22Rv1 (cell line): ENCODE results near the gene FBN1.

Source experiments
- H3K27ac ChIP-seq: fragments of 450-650 bp; 2 replicates; pipeline ENCODE4 v1.5.1; 2017
- CTCF ChIP-seq: fragments of 450-650 bp; IDR thresholded peaks from 2 replicates; pipeline ENCODE4 v1.5.1; 2017; ENCODE audit warnings: mild to moderate bottlenecking
- ZFX ChIP-seq: fragments of 450-650 bp; IDR thresholded peaks from 2 replicates; pipeline ENCODE4 v1.6.1; 2017; ENCODE audit warnings: antibody characterized with exemption, borderline replicate concordance

FBN1 gene

GRCh38 chr15:48501208-48501607 is 144.3 kb downstream of the FBN1 start:
- TF ChIP-seq CTCF (no peak), ZFX (no peak)
- no peak overlapping the region for H3K27ac ChIP-seq

GRCh38 chr15:48500595-48500994 is 144.9 kb downstream of the FBN1 start:
- TF ChIP-seq CTCF, result no peak

GRCh38 chr15:48499978-48500377 is 145.5 kb downstream of the FBN1 start:
- H3K27ac ChIP-seq, result no peak overlapping the region
- no peak for TF ChIP-seq CTCF
- TF ChIP-seq ZFX, result no peak

More at GRCh38 chr15:48500595-48500994, 144.9 kb downstream of the FBN1 start:
- H3K27ac ChIP-seq, result no peak overlapping the region

- TF ChIP-seq ZFX (no peak), CTCF (no peak)
- no peak overlapping the region for H3K27ac ChIP-seq
These were observed 146.7 kb downstream of the FBN1 start for GRCh38 chr15:48498828-48499227.

GRCh38 chr15:48494631-48495030 is 150.9 kb downstream of the FBN1 start:
- no peak overlapping the region for H3K27ac ChIP-seq
- TF ChIP-seq ZFX (no peak), CTCF (no peak)

- no peak for TF ChIP-seq ZFX
- TF ChIP-seq CTCF, result no peak
- no peak overlapping the region for H3K27ac ChIP-seq
These were observed 151.7 kb downstream of the FBN1 start for GRCh38 chr15:48493763-48494225.

- H3K27ac ChIP-seq, result no peak overlapping the region
- TF ChIP-seq CTCF, result no peak
- no peak for TF ChIP-seq ZFX
These were observed 152.3 kb downstream of the FBN1 start for GRCh38 chr15:48493084-48493762.
